GM21381 (cell line): Measurements from ENCODE around the gene KMT2A.
"Not testable (repeated sequence)": the region's sequence is repeated elsewhere in the genome, so short reads cannot be mapped to it uniquely, and the experiment has no call there.

Experiments used
- ATAC-seq: cut with Tn5 transposase; IDR thresholded peaks from one replicate; pipeline ENCODE4 v1.9.1; 2021; ENCODE audit warnings: mild to moderate bottlenecking, moderate library complexity; ENCODE audit not compliant: unreplicated experiment

KMT2A gene

DNA sequence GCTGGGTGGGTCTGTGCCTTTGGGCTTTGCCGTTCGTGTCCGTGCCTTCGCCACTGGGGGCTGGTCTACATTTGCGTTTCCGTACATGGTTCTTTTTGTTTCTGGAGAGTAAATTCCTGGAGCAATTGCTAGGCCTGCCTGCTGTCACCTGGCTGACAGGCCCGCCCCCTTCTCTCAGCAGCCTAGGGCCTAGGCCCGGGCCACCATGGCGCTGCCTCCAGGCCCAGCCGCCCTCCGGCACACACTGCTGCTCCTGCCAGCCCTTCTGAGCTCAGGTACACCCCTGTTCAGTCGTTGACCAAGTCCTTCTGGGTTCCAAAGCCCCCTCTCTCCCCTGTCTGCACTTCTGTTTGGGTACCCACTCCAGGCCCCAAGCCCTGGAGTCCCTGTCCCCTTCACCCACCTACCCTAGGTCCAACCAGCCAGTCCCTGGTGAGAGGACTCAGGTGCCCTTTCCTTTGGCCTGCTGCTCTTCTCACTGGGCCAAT is 95.3 kb downstream of the KMT2A start:
- no peak for ATAC-seq

GRCh38 chr11:118532091-118532490 is 95.8 kb downstream of the KMT2A start:
- ATAC-seq, result no peak

DNA sequence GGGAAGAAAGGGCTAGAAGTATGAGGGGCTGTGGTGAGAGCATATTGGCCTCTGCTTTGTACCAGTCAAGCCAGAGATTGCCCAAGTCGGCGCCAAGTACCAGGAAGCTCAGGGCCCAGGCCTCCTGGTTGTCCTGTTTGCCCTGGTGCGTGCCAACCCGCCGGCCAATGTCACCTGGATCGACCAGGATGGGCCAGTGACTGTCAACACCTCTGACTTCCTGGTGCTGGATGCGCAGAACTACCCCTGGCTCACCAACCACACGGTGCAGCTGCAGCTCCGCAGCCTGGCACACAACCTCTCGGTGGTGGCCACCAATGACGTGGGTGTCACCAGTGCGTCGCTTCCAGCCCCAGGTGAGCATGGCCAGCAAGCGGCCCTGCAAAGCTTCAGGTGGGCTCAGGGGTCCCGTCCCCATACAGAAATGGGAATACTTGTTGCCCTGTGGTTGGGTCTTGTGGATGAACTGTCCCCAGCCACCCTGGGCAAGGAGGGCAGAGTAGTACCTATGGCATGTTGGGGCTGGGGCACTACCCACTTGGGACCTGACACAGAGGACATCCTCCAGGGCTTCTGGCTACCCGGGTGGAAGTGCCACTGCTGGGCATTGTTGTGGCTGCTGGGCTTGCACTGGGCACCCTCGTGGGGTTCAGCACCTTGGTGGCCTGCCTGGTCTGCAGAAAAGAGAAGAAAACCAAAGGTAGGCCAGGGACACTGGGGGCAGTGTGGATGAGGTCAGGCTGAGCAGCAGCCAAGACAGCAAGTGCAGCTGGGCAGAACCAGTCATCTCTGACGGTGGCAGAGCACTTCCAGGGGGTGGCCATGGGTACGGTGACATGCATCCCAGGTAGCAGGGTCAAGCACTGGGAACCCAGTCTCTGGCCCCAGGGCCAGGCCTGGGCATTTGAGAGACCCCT is 96.8 kb downstream of the KMT2A start:
- ATAC-seq, result no peak

DNA sequence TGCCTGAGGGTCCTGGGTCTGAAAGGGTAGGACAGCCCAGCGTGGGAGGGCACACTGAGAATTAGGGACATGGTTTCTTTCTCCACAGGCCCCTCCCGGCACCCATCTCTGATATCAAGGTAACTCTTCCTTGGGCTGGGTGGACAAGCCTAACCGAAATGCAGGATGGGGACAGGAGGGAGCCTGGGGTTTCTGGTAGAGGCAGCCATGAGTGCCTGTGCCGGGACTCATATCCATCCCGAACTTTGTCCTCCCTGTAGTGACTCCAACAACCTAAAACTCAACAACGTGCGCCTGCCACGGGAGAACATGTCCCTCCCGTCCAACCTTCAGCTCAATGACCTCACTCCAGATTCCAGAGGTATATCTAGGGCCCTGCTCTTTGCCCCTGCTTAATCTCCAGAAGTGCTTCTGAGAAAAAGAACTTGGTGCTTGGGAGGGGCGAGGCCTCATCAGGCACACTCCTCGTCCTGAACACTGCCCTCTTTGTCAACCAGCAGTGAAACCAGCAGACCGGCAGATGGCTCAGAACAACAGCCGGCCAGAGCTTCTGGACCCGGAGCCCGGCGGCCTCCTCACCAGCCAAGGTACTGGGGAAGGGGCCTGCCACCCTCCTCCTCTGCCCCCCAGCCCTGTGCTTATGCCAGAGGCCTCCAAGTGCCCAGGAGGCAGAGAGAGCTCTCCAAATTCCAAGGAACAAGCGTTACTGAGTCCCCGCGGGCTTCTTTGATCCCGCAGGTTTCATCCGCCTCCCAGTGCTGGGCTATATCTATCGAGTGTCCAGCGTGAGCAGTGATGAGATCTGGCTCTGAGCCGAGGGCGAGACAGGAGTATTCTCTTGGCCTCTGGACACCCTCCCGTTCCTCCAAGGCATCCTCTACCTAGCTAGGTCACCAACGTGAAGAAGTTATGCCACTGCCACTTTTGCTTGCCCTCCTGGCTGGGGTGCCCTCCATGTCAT is 97.8 kb downstream of the KMT2A start:
- no peak for ATAC-seq

GRCh38 chr11:118535261-118535660 is 99.0 kb downstream of the KMT2A start:
- no peak for ATAC-seq

GRCh38 chr11:118536726-118537125 is 100.4 kb downstream of the KMT2A start:
- no peak for ATAC-seq

- no peak for ATAC-seq
These were observed 101.2 kb downstream of the KMT2A start for GRCh38 chr11:118537409-118537980.

- ATAC-seq, result no peak
These were observed 107.8 kb downstream of the KMT2A start for GRCh38 chr11:118544010-118544646.

- no peak for ATAC-seq
These were observed 108.3 kb downstream of the KMT2A start for GRCh38 chr11:118544647-118545010.

DNA sequence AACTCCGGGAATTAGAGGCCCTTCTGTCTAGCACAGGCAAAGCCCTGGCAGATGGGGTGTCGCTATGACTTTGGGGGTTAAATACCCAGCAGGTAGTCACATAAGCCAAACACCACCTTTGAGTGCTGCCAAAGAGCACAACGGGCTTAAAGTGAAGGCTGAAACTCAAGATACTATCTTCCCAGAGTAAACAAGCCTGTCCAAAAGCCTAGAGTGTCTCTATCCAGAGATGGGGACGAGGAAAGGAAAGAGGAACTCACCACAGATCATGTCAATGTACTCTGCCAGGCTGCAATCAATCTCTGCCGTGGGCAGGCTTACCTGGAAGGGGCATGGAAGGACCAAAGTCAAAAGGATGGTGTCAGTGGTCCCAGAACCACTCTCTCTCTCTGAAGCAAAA is 109.2 kb downstream of the KMT2A start:
- ATAC-seq, result no peak

- no peak for ATAC-seq
These were observed 110.8 kb downstream of the KMT2A start for GRCh38 chr11:118547132-118547531.

DNA sequence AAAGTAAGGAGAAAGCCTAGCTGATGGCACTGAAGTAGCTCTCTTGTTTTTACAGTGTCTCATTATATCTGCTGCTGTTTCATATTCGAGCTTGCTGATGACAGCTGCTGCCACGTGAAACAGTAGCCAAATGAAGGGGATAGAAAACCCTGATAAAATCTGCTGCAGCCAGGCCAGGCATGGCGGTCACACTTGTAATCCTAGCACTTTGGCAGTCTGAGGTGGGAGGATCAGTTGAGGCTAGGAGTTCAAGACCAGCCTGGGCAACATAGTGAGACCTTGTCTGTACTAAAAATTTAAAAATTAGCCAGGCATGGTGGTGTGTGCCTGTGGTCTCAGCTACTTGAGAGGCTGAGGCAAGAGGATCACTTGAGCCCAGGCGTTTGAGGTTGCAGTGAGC is 116.0 kb downstream of the KMT2A start:
- no peak for ATAC-seq

- ATAC-seq, result no peak
These were observed 124.5 kb downstream of the KMT2A start for GRCh38 chr11:118560806-118561205.

- no peak for ATAC-seq
These were observed 128.8 kb downstream of the KMT2A start for GRCh38 chr11:118565051-118565450.

- ATAC-seq, result no peak
These were observed 133.4 kb downstream of the KMT2A start for GRCh38 chr11:118569670-118570069.

DNA sequence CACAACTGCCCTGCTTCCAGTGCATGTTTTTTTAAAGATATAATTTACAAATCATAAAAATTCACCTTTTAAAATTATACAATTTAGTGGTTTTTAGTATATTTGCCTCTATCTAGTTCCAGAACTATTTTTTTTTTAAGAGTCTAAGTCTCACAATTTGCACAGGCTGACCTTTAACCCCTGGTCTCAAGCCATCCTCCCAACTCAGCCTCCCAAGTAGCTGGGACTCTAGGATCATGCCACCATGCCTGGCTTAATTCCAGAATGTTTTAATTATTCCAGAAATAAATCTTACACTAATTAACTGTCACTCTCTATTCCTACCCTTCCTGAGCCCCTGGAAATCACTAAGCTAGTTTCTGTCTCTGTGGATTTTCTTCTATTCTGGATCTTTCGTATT is 134.5 kb downstream of the KMT2A start:
- ATAC-seq, result no peak

- ATAC-seq, result not testable (repeated sequence)
These were observed 135.4 kb downstream of the KMT2A start for GRCh38 chr11:118571701-118572060.

- ATAC-seq, result peak; percentile 81
These were observed 136.0 kb downstream of the KMT2A start, which contains the start of gene ARCN1 for GRCh38 chr11:118572061-118572980. Gene ARCN1 (plus strand): TSS chr11:118572409. CDS start chr11:118572548, 139 bp downstream.

DNA sequence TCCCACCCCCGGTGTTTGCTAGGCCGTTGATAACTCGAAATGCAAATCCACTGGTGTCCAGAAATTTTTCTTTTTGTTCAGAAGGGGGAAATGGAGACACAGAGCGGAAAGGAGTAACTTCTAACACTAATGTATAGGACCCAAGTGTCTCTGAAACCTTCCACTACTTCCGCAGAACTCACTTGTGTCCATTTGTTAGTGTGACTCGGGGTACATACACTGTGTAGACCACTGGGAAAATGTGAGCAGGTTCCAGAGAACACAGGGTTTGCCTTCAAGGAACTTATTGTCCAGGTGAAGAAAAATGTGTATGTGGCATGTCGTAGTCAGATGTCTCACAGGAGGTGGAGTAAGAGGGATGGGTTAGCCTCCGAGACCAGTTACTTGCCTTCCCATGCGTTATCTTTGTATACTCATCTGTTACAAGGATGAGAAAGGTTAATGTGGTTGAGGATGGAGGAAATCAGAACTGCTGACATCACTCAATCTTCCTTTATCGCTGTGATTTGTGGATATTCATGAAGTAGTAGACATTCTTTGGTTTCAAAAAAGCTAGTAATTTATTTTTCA is 136.8 kb downstream of the KMT2A start:
- ATAC-seq, result no peak
